ENCODE data around the gene INF2. TPM values are rescaled to one million over a fixed set of nuclear protein-coding genes. Genes with fewer than 3 reads are reported as not detected.
A peak's percentile ranks its signal among the peaks of the same experiment; 100 is the strongest.

Gene INF2
- total RNA-seq, 4 donors from 2014 or later = 36.7 to 43.6 (median 37.8) TPM

GRCh38 chr14:104693482-104694431 lies 4.3 kb downstream of the INF2 start:
- Histone ChIP-seq H3K9me3 (no peaks in the 10 kb centered on the region), H3K36me3 (peaks cover 0 to 14% (median 0%) of the 10 kb centered on the region in 3 donors), H3K4me1 (peaks cover 55 to 99% (median 88%) of the 10 kb centered on the region in 3 donors), H3K27me3 (no peaks in the 10 kb centered on the region), H3K4me3 (no peak overlapping the region), H3K27ac (peak overlapping the region in 2 of 4 donors; percentile 57 to 71)
- 58 to 100% methylated on average over 1 to 2 of the region's 26 CpGs for WGBS, 2 donors
- TF ChIP-seq POLR2A (IDR thresholded peaks at IDR 0.05) (no peak), CTCF (IDR thresholded peaks at IDR 0.05) (no peak)
- DNase-seq = no peak
- intact Hi-C loops (cut with DNase I) = no loop called here

- H3K36me3 ChIP-seq = peaks cover 0 to 14% (median 0%) of the 10 kb centered on the region in 3 donors
- peak overlapping the region; percentile 21 to 71 (median 45) for H3K27ac ChIP-seq
- peaks cover 50 to 100% (median 90%) of the 10 kb centered on the region in 3 donors for H3K4me1 ChIP-seq
- intact Hi-C loops (cut with DNase I) = no loop called here
- no peak for DNase-seq
- WGBS, 2 donors = 73 to 94% methylated on average over 3 to 7 of the region's 15 CpGs
- no peak for TF ChIP-seq CTCF (IDR thresholded peaks at IDR 0.05)
- TF ChIP-seq POLR2A (IDR thresholded peaks at IDR 0.05) = no peak
- H3K9me3 ChIP-seq = no peaks in the 10 kb centered on the region
- no peaks in the 10 kb centered on the region for H3K27me3 ChIP-seq
- peak overlapping the region in 1 of 4 donors; percentile 31 for H3K4me3 ChIP-seq
Measured at GRCh38 chr14:104694475-104694950, 5.1 kb downstream of the INF2 start.

- peak overlapping the region in 1 of 4 donors; percentile 31 for H3K4me3 ChIP-seq
- H3K27me3 ChIP-seq = no peaks in the 10 kb centered on the region
Measured at GRCh38 chr14:104694991-104695659, 5.7 kb downstream of the INF2 start.

GRCh38 chr14:104695660-104696000 lies 6.2 kb downstream of the INF2 start:
- Histone ChIP-seq H3K4me3 (peak overlapping the region in 1 of 4 donors; percentile 31), H3K36me3 (peaks cover 0 to 14% (median 0%) of the 10 kb centered on the region in 3 donors), H3K4me1 (peaks cover 44 to 100% (median 89%) of the 10 kb centered on the region in 3 donors), H3K27ac (peak overlapping the region; percentile 0 to 71 (median 39)), H3K27me3 (no peaks in the 10 kb centered on the region), H3K9me3 (no peaks in the 10 kb centered on the region)
- TF ChIP-seq POLR2A (IDR thresholded peaks at IDR 0.05) (no peak), CTCF (IDR thresholded peaks at IDR 0.05) (no peak)
- 13 to 39% methylated on average over 2 of the region's 6 CpGs for WGBS, 2 donors
- intact Hi-C loops (cut with DNase I) = no loop called here
- no peak for DNase-seq

More at GRCh38 chr14:104694991-104695659, 5.7 kb downstream of the INF2 start:
- Histone ChIP-seq H3K4me1 (peaks cover 49 to 100% (median 94%) of the 10 kb centered on the region in 3 donors), H3K9me3 (no peaks in the 10 kb centered on the region), H3K27ac (peak overlapping the region; percentile 0 to 71 (median 39)), H3K36me3 (peaks cover 0 to 14% (median 0%) of the 10 kb centered on the region in 3 donors)
- WGBS, 2 donors = 68 to 69% methylated on average over 6 to 8 of the region's 19 CpGs
- no peak for TF ChIP-seq CTCF (IDR thresholded peaks at IDR 0.05)
- TF ChIP-seq POLR2A (IDR thresholded peaks at IDR 0.05) = no peak
- intact Hi-C loops (cut with DNase I) = no loop called here
- no peak for DNase-seq

Data from esophagus squamous epithelium (tissue), 5 donors.